GM21423 (cell line): ENCODE data around the gene RPL14.
"Not testable (repeated sequence)": the region's sequence is repeated elsewhere in the genome, so short reads cannot be mapped to it uniquely, and the experiment has no call there.

Experiments
- ATAC-seq: cut with Tn5 transposase; IDR thresholded peaks from one replicate; pipeline ENCODE4 v1.9.1; 2021; ENCODE audit warnings: mild to moderate bottlenecking, moderate library complexity; ENCODE audit not compliant: unreplicated experiment

The RPL14 gene

GRCh38 chr3:40456940-40457823 is at the start of gene RPL14:
Gene RPL14 (plus strand): TSS chr3:40457339. CDS start chr3:40457472, 133 bp downstream.
- ATAC-seq: peak; percentile 65

- no peak for ATAC-seq
Measured at GRCh38 chr3:40407611-40408010, 49.5 kb upstream of the RPL14 start.

GRCh38 chr3:40414270-40414669 is 42.9 kb upstream of the RPL14 start:
- no peak for ATAC-seq

GRCh38 chr3:40417845-40418543 is 39.1 kb upstream of the RPL14 start:
- no peak for ATAC-seq

- ATAC-seq: no peak
Measured at GRCh38 chr3:40422861-40423260, 34.3 kb upstream of the RPL14 start.

- ATAC-seq: no peak
Measured at GRCh38 chr3:40427045-40427669, 30.0 kb upstream of the RPL14 start.

- no peak for ATAC-seq
Measured at GRCh38 chr3:40432793-40433192, 24.3 kb upstream of the RPL14 start.

GRCh38 chr3:40437889-40438288 is 19.2 kb upstream of the RPL14 start:
- ATAC-seq: no peak

- ATAC-seq: no peak
Measured at GRCh38 chr3:40445062-40445461, 12.1 kb upstream of the RPL14 start.

- ATAC-seq: no peak
Measured at GRCh38 chr3:40445880-40446279, 11.3 kb upstream of the RPL14 start.

- no peak for ATAC-seq
Measured at GRCh38 chr3:40450438-40450837, 6.7 kb upstream of the RPL14 start.

- no peak for ATAC-seq
Measured at GRCh38 chr3:40451551-40451950, 5.6 kb upstream of the RPL14 start.

GRCh38 chr3:40452057-40452456 is 5.1 kb upstream of the RPL14 start:
- ATAC-seq: no peak

GRCh38 chr3:40452562-40452875 is 4.6 kb upstream of the RPL14 start:
- no peak for ATAC-seq

GRCh38 chr3:40452876-40453730 is 4.0 kb upstream of the RPL14 start:
- ATAC-seq: peak; percentile 94

GRCh38 chr3:40453933-40454332 is 3.2 kb upstream of the RPL14 start:
- ATAC-seq: no peak

GRCh38 chr3:40455328-40455727 is 1.8 kb upstream of the RPL14 start:
- ATAC-seq: no peak

GRCh38 chr3:40456279-40456939 is 730 bp upstream of the RPL14 start:
- no peak for ATAC-seq

GRCh38 chr3:40458473-40458872 is 1.3 kb downstream of the RPL14 start:
- ATAC-seq: no peak

GRCh38 chr3:40460481-40460880 is 3.3 kb downstream of the RPL14 start:
- ATAC-seq: not testable (repeated sequence)
